Tibial artery (tissue), 4 donors: ENCODE data around the gene KCNA1.

ENCODE experiments used
- DNase-seq, 2 donors: peaks; one replicate each; pipeline ENCODE4 v3.0.0-alpha.2; 2019
- H3K27ac ChIP-seq, 2 donors: fragments of 200-600 bp; sonication (generic) in 1 of 2; 1 replicate in 1 of 2; 2 replicates in 1 of 2; pipeline ENCODE4 v1.5.1; 2018 to 2019; ENCODE audit warnings: mild to moderate bottlenecking in 1 of 2
- H3K27me3 ChIP-seq, 2 donors: fragments of 200-600 bp; sonication (generic) in 1 of 2; one replicate each; pipeline versions ENCODE4 v1.5.1 to v1.6.0; 2016 to 2019
- H3K36me3 ChIP-seq, 3 donors: fragments of 200-600 bp; sonication (generic) in 2 of 3; one replicate each; pipeline ENCODE4 v1.5.1; 2016 to 2019; ENCODE audit warnings: mild to moderate bottlenecking in 2 of 3
- H3K4me1 ChIP-seq, 4 donors: fragments of 200-600 bp; sonication (generic) in 2 of 4; 1 replicate in 3 of 4; 2 replicates in 1 of 4; pipeline ENCODE4 v1.5.1; 2016 to 2019
- H3K4me3 ChIP-seq, 2 donors: fragments of 200-600 bp; sonication (generic) in 1 of 2; 1 replicate in 1 of 2; 2 replicates in 1 of 2; pipeline ENCODE4 v1.5.1; 2018 to 2019; ENCODE audit warnings: mild to moderate bottlenecking in 2 of 2
- H3K9me3 ChIP-seq, 3 donors: fragments of 200-600 bp; sonication (generic) in 1 of 3; one replicate each; pipeline ENCODE4 v1.5.1; 2016 to 2019
- intact Hi-C: fragments of 100-400 bp; cut with DNase I; formaldehyde crosslinking; loops from one replicate; pipeline ENCODE4 v1.15.0; 2023; ENCODE audit warnings: low total_unique reads
- TF ChIP-seq, protein P1 (sequence below), 2 experiments: fragments of 200-600 bp in 1 of 2; fragments of 450-650 bp in 1 of 2; IDR thresholded peaks; one replicate each; pipeline ENCODE4 v1.5.1; 2017 to 2019; ENCODE audit warnings: antibody characterized with exemption in 2 of 2, mild to moderate bottlenecking in 1 of 2, moderate library complexity in 1 of 2

Gene KCNA1

DNA sequence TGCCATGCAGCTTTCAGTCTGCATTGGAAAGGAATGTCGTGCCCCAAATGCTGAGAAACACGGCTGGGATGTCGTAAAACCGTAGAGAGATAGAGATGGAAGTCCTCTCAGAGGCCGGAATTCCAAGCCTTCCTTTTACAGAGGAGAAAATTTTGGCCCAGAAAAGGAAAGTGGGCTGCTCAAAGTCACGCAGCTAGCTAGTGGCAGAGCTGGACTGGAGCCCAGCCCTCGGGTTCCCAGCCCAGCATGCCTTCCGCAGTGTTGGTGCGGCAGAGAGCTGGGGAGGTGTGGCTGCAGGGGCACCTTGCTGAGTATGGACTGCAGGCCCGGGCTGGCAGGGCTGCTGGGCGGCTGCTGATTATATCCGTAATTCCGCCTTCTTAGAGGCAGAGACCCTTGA, 50.3 kb downstream of the KCNA1 start:
- Histone ChIP-seq H3K27me3 (peaks cover 0 to 36% of the 10 kb centered on the region in 2 donors), H3K9me3 (no peaks in the 10 kb centered on the region), H3K36me3 (no peaks in the 10 kb centered on the region), H3K4me3 (no peak overlapping the region), H3K27ac (no peak overlapping the region), H3K4me1 (peaks cover 0 to 8% (median 0%) of the 10 kb centered on the region in 4 donors)
- TF ChIP-seq, protein P1, sequence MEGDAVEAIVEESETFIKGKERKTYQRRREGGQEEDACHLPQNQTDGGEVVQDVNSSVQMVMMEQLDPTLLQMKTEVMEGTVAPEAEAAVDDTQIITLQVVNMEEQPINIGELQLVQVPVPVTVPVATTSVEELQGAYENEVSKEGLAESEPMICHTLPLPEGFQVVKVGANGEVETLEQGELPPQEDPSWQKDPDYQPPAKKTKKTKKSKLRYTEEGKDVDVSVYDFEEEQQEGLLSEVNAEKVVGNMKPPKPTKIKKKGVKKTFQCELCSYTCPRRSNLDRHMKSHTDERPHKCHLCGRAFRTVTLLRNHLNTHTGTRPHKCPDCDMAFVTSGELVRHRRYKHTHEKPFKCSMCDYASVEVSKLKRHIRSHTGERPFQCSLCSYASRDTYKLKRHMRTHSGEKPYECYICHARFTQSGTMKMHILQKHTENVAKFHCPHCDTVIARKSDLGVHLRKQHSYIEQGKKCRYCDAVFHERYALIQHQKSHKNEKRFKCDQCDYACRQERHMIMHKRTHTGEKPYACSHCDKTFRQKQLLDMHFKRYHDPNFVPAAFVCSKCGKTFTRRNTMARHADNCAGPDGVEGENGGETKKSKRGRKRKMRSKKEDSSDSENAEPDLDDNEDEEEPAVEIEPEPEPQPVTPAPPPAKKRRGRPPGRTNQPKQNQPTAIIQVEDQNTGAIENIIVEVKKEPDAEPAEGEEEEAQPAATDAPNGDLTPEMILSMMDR (IDR thresholded peaks at IDR 0.05): no peak
- intact Hi-C loops: no loop called here
- DNase-seq: no peak

DNA sequence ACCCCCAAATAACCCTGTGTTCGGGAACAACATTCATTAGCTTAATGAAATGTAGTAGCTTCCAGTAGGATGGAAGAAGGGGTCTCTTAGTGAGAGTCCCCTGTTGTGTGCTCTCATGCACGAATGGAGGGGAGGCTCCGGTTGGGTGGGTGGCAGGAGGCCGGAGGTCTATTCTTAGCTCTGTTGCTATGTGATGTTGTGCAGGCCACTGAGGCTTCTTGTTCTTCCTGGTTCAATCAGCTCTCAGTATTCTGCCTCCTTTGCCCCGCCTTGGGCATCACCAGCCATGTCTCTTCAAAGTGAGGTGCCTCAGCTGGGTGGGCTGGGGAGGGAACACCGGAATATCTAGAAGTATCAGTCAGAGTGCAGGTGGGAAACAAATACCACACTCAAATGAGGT, 50.8 kb downstream of the KCNA1 start:
- Histone ChIP-seq H3K4me1 (peaks cover 0 to 8% (median 0%) of the 10 kb centered on the region in 4 donors), H3K4me3 (no peak overlapping the region), H3K27ac (no peak overlapping the region), H3K36me3 (no peaks in the 10 kb centered on the region), H3K9me3 (no peaks in the 10 kb centered on the region), H3K27me3 (peaks cover 0 to 32% of the 10 kb centered on the region in 2 donors)
- no peak for DNase-seq
- intact Hi-C loops: no loop called here
- TF ChIP-seq, protein P1 (IDR thresholded peaks at IDR 0.05): no peak

GRCh38 chr12:4961311-4961710, 51.6 kb downstream of the KCNA1 start:
- TF ChIP-seq, protein P1 (IDR thresholded peaks at IDR 0.05): no peak
- H3K9me3 ChIP-seq: no peaks in the 10 kb centered on the region
- no peak overlapping the region for H3K4me3 ChIP-seq
- intact Hi-C loops: no loop called here
- no peaks in the 10 kb centered on the region for H3K36me3 ChIP-seq
- no peak overlapping the region for H3K27ac ChIP-seq
- DNase-seq: no peak
- peaks cover 0 to 8% (median 0%) of the 10 kb centered on the region in 4 donors for H3K4me1 ChIP-seq
- H3K27me3 ChIP-seq: peaks cover 0 to 27% of the 10 kb centered on the region in 2 donors

DNA sequence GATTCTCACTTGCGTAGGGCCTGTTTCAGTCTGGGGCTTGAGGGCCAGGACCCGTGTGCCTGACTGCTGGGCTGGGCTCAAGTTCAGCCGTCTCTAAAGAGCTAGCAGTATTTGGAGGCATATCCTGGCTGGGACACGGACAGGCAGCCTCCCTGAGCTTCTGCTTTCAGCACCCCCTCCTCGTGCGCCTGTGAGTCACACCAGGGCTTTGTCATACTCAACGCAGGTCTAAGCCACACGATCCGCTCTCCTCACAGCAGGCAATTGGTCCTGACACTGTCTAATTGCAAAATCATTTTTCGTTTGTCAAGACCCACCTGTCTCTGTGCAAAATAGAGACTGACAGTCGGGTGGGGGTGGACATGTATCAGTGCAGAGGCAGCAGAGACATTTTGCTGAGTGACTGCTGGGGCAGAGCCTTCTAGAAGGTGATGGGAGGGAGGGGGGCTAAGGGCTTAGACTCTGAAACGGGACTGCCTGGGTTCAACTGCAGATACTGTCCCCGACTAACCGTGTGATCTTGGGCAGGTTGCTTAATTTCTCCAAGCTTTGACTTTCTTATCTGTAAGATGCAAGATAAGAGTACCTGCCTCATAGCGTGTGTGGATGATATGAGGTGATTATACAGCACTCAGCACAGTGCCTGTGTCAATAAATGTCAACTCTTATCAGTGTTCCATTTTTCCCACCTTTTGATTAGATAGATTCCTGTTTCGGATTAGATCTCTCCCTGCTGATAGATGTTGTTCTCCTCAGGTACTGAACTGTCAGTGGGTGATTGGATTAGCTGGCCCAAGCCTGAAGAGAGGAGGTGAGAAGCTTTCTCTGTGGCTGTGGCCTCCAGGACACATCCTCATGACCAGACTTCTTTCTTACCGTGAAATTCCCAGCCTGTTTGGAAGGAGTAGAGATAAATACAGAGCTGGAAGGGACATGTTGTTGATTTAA, 53.1 kb downstream of the KCNA1 start:
- Histone ChIP-seq H3K9me3 (no peaks in the 10 kb centered on the region), H3K36me3 (no peaks in the 10 kb centered on the region), H3K4me3 (no peak overlapping the region), H3K27me3 (peaks cover 0 to 24% of the 10 kb centered on the region in 2 donors), H3K4me1 (peaks cover 0 to 8% (median 0%) of the 10 kb centered on the region in 4 donors), H3K27ac (no peak overlapping the region)
- DNase-seq: no peak
- intact Hi-C loops: no loop called here
- TF ChIP-seq, protein P1 (IDR thresholded peaks at IDR 0.05): no peak
